Mucosa of gallbladder (tissue), 1 donor: ENCODE measurements around the gene DNAAF8. TPM values are rescaled to one million over a fixed set of nuclear protein-coding genes. Genes with fewer than 3 reads are reported as not detected.

Experiments
- DNase-seq: peaks from one replicate; pipeline ENCODE4 v3.0.0-alpha.2; 2020; ENCODE audit warnings: low spot score
- total RNA-seq: library from RNA; stranded (reverse); gene quantifications from one replicate; pipeline ENCODE4 v1.2.1, GENCODE V29; 2021
- donor health status: DM: no; HTN: no; CAD: no.

Gene DNAAF8
- total RNA-seq, 1 donor from 2014 or later: 2.5 TPM

DNA sequence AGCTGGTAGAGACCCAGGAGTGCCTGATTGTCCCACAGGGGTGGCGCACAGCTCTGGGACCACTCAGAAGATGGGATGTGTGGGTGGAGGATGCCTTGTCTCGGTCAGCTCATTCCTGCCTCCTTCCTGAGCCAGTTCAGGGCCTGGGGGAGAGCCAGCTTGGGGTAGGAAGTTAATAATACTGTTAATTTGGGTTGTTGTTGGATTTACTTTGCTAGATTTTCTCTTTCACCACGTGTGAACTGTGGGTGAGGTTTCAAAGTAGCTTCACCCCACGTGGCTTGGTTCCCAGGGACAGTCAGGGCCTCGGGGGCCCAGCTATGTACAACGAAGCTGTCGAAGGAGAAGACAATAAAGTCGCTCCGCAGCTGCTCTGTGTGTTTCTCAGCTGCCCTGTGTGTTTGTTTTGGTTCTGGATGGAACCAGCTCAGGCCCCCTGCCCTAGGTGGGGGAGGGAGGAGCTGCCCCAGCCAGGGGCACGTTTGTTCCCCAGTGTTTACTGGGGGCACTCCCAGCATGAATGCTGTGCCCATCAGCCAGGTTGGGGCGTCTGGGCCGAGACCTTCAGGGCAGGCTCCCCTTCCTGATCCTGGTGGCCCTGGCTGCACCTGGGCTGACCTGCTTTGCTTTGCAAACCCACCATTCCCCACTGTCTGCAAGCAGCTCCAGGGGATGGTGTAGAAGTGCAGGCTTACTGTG, 38.7 kb upstream of the DNAAF8 start:
- DNase-seq: no peak

DNA sequence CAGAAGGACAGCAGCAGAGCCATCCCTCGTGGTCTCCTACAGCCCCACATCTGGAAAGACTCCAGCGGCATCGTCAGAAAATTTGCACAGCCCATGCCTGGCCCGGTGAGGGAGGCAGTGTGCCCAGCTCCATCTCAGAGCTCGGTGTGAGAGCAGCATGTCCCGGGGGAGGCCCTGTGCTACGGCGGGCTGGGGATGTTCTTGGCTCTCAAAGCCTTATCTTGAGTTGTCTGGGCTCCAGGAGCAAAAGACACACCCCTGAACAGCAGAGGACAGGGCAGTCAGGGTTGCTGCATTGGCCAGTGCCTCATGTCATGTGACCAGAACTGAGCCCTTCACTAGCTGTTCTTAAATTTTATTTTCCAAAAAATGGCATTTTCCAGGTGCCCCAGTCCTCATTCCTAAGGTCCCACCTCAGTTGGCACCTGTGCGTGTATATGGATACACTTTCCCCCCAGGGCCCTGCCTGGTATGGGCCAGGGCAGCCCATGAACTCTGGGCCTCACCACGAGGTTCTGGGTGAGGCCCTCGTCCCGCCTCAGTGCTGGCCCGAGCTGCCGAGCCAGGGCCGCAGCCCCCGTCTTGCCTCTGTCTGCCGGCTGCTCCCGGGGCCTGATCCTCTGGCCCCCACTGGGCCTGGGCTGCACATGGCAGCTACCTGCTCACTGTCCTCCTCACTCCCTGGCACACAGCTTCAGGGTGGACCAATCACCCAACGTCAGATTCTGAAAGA, 38.0 kb upstream of the DNAAF8 start:
- peak; percentile 24 for DNase-seq

DNA sequence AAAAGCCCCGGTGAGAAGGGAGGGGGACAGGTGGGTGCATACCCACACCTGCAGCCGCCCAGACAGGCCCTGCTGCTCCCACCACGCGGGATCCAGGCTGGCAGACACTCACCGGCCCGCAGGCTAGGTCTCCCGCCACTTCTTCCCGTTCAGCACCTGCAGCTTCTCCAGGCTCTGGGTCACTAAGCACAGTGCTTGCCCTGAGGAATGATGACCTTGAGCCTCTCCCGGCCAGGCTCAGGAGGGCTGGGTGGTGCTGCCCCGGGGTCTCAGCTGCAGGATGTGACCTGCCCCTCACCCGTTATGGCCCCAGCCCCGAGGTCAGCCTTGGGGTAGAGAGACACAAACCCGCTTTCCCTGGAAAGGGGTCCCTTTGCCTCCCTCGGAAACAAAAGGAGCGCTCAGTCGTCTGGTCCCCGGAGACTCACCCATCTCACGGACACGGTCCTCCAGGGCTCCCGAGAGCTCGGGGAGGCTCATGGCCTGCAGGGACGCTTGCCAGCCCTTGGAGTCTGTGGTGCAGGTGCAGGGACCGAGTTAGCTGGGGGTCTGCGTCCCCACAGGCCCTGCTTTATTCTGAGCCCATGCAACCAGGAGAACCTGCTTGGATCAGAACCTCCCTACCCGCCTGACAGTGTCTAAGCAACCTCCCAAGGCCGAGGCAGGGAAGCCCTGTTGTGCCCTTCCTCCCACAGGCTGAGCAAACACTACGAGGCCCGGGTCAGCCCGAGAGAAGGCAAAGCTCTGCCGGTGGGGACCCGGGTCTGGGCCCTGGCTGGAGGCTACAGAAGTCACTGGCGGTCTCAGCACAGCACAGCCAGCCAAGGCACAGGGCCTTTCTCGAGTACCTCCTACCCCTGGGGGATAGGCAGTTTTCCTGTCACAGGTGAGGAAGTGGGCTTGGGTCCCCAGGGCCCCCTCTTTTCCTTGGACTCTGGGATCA, 37.2 kb upstream of the DNAAF8 start:
- no peak for DNase-seq

DNA sequence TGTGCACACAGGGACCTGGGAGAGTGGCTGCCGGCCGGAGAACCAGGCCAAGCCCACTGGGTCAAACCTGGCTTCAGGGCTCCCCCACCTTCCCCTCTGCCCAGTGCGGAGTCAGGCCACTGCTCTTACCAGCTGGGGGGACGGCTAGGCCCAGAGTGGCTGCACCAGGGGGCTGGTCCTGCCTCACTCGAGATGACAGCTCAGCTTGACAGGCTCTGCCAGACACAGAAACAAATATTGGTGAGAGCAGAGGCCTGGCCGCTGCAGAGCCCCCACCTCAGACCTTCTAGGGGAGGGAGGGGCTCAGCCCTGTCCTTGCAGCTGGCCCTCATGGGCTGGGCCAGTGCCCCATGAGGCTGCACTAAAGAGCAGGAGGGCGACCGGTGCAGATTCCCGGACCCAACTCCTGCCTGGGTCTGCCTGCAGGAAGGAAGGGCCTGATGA, 36.5 kb upstream of the DNAAF8 start:
- no peak for DNase-seq

DNA sequence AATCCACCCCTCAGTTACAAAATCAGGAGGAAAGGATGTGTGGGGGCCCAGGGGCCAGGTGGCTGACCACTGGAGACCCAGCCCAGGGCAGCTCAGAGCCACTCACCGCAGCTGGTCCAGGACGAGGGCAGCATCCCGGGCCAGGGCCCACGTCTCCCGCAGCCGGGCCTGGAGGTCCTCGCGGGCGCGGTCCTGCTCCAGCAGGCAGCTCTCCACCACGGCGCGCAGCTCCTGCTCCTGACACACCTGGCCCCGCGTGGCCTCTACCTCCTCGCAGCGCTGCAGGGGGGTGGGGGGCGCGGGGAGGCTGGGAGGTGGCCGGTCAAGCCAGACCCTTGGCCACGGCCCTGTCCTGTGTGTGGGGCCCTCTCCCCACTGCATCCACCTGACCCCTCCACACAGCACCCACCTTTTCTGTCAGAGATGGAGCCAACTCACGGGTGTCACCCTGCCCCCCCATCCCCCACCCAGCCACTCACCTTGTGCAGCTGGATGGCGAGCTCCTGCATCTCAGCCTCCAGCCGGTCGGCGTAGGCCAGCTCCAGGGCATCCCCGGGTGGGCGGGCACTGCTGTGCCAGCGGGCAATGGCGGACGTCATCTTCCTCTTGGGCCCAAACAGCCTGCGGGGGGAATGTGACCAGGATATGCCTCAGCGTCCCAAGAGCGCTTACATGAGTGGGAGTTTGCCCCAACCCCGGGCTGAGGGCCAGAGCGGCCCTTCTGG, 35.9 kb upstream of the DNAAF8 start:
- DNase-seq: no peak

DNA sequence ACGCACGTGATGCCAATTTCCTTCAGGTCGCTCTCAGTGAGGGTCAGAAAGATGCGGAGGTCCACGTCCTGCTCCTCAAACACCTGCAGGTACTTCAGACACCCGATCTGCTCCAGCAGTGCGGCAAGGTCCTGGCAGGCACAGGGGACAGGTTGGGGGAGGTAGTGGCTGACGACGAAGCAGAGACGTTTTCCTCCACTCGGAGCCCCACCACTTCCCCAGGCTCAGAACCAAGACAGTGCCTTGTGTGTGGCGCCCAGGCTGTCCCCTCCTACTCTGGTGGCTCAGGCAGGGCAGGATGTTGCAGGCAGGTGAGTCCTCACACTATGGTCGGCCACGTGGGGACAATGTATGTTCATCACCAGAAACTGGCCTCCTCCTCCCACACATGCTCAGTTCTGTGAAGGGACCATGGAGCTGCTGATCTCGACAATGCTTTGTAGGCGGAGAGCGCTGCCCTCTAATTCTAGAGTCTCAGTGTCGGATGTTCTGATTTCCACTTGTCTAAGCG, 35.2 kb upstream of the DNAAF8 start:
- DNase-seq: no peak

DNA sequence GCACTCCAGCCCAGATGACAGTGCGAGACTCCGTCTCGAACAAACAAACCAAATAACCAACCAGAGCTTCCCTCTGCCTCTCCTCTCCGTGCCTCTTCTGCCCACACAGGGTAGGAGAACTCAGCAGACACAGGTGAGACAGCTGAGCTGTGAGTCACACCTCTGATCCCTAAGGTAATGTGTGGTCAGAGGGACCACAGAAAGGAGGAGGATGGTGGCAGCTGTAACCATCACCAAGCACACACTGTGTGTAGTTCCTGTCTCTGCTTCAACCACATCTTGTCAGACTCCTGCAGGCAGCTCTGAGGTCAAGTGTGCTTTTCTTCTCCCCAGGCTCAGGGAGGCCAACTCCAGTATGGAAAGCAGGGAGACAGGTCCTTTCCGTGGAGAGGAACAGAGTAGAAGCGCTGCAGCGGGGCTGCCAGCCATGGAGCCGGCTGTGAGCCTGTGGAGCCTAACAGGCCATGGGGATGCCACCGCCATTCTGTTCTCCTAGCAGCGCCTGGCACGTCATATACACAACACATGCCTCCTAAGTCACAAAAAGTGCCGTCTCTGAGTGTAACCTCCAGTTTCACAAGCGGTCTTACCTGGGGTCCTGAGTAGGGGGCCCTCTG, 33.8 kb upstream of the DNAAF8 start:
- DNase-seq: no peak

DNA sequence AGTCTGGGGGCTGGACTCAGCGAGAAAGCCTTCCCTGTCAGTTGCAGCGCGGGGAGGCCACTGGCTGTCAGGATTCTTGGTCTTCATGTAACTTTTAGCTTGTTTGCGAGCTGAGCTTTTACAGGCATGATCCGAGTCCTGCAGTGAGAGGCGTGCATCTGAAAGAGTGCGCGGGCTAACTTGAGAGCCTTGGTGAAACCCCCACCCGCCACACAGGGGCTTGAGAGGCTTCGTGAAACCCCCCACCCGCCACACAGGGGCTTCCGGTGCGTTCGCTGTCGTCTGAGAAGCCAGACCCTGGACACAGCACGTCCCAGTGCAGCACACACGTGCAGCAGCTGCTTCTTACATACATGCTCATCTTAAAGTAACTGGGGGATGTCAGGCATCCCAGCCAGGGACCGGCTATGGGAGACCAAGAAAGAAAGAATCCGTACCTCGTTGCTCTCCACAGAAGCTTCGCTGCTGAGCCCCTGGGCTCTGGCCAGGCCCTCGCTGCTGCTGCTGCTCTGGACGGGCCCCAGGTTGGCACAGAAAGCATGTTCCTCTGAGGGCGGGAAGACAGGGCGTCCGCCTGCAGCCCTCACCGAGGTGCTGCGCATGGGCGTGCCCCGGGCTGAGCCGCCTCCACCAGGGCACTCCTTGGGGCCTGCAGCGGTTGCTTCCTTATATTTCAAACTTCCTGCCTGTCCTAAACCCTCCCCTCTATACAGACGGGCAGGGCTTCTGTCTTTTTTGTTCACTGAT, 33.2 kb upstream of the DNAAF8 start:
- DNase-seq: no peak

DNA sequence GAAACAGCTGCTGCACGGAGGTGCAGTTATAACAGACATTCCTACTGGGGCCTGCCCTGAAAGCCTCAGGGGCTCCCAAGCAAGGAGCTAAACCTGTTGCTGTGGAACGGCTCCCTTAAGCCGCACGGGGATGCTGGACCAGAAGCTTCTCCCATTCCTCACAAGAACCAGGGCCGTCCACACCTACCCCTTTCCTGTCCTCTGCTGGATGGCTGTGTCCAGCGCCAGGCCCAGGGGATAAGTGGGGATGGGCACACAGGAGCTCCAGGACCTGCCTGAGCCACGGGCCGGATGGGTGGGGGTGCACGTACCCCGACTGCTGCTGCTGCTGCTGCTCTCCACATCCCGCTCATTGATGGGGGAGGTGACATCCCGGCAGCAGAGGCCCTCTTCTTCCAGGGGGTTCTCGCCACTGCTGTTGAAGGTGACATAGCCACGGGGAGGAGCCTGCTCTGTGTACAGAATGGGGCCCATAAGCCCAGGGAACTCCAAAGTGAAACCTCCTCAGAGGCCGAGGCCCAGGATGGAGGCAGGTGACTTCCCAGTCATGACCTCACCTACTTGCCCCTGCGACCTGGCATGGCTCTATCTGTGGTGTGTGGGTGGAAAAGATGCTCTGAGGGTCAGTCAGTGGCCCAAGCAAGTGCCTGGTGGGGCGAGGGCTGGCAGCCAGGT, 32.4 kb upstream of the DNAAF8 start:
- DNase-seq: no peak

DNA sequence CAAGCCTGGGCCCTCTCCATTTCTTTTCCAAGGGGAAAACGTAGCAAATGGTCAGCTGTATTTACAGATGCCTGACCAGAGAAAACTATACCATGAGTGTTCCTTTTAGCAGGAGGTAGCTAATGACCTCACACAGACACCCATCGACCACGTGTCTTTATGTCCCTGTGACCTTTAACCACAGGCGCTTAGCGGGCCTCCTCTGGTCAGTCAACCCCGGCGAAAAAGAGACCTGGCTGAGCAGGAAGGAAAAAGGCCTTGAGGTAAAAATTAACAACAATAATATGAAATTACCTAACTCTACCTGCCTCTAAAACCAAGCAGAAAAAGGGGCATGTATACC, 31.9 kb upstream of the DNAAF8 start:
- DNase-seq: no peak

DNA sequence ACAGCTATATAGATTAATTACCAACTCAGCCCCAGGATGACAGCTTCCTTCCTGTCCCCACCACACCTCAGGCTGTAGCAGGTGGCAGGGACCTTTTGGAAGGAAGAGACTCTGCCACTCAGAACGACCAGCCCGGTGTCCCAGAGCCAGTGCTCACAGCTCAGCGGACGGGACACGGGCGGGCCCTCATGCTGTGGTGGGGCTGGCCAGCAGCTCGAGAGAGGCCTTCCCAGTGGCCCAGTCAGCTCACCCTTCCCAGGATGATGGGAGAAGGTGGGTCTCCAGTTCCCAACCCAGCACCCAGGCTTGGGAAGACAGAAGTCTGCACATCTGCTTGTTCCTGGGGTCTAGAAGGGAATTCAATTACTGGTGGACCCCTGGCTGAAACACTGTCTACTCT, 30.4 kb upstream of the DNAAF8 start:
- DNase-seq: no peak

DNA sequence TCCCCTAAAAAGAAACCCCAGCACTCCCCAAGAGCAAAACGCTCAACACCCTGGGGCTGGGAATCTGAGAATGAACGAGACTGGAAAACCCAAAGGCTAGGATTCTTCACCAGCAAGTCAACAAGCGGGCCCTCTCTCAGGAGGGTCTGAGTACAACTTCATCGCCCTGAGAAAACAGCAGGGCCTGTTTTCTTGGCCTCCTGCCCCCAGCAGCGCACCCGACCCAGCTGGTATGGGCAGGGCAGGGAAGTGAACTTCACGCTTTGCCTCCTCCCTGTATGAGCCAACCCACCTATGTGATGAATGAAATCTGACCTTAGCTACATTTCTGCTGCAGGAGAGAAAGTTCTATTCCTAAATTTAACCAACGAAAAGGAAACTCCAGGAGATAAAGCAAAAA, 29.8 kb upstream of the DNAAF8 start:
- DNase-seq: no peak

DNA sequence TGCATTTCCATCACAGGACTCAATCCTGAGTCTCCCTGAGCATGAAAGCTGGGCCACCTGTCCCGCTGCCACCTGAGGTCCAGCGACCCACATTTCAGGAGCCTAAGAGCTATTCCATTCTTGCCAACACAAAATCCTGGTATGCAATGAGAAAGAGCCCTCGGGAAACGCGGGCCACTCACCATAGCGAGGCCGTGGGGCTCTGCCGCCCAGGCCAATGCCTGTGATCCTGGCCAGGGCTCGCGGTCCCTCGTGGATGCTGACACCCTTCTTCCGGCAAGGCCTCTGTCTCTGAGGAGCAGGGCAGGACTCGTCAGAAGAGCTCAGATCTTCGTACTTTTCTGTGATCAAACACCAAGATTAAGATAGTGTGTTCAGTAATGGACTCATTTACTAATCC, 29.4 kb upstream of the DNAAF8 start:
- DNase-seq: no peak

DNA sequence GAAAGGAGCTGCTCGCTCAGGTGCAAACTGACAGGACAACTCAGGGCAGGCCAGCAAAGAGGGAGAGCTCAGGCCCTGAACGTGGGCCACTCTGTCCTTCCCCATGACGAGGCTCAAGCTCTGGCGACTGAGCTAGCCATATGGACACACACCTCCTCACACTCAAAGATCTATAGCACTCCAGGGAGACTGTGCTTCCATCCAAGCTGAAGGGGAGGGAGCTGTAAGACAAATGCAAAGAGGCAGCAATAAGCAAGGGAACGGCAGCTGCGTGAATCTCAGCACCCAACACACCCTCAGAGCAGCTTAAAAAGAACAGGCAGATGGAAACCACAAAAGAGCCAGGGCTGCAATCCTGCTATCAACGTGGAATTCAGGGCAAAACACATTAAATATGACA, 27.5 kb upstream of the DNAAF8 start:
- no peak for DNase-seq

DNA sequence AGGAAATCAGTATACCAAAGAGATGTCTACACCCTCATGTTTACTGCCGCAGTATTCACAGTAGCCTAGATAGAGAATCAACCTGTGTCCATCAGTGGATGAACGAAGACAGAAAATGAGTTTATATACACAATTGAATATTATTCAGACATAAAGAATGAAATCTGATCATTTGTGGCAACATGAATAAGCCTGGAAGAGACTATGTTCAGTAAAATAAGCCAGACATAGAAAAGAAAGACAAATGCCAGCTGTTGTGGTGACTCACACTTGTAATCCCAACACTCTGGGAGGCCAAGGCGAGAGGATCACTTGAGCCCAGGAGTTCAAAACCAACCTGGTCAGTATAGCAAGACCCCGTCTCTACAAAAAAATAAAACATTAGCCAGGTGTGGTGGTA, 24.9 kb upstream of the DNAAF8 start:
- no peak for DNase-seq

DNA sequence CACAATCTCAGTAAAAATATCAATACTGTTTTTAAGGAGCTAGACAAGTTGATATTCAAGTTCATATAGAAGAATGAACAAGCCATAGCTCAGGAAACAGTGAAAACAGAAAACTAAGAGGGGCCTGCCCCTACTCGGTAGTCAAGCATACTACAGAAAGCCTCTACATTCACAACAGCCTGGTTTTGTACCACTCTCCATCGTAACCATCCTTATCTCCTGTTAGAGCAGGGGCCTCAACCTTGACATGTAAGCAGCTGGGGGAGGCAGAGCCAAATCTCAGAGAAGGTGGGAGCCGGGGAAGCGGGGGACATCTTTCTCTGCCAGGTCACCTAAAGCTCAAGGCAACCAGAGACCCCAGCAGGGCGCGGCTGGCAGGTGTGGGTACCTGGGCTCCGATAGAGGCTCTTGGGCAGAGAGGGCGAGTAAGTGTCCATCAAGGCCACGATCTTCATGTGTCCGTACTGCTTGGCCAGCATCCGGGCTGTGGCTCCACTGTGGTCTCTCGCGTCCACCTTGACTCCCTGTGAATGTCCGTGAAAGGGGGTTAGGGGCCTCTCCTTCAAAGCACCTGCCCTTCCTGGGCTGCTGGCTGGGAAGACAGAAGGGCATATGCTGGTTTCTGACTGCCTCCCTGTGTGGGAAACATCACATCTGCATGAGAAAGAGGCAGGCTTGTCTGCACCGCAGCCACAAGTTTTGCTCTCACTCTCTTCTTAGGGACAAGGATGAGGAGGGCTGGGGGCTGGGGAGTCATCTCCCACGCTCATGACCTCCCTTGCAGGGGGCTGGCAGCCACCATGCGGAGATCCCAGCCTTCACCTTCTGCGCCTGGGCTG, 20.5 kb upstream of the DNAAF8 start:
- no peak for DNase-seq

DNA sequence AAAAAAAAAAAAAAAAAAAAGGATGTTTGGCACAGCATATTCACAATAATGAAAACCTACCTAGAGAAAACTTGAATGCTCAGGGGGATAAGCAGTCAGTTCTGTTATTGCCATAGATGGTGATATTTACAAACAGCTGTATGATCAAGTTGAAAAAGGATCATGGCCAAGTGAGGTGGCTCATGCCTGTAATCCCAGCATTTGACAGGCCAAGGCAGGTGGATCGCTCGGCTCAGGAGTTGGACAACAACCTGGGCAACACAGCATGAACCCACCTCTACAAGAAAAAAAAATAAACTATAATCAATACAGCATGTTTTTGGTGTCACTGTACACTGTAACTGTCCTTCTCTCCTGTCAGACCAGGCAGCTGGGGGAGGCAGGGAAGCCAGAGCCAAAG, 19.3 kb upstream of the DNAAF8 start:
- no peak for DNase-seq

DNA sequence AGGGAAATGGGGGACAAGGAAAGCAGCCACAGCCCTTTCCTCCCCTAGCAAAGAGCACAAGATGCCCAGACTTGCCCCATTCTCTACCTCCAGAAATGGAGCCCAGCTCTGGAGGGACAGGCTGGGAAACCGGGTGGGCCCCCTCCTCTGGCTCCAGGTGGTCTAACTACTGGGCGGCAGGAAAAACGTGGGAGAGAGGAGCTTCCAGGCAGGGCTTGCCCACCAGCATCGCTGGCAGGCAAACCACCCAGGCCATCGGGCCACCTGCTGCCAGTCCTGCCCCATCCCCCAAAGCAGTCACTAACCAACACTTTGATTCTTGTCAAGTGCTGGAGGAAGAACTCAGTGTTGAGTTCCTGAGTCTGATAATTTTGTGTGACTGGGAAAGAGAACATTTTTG, 15.9 kb upstream of the DNAAF8 start:
- DNase-seq: no peak
